ENCODE data around the gene TSC1. TPM values are rescaled to one million over a fixed set of nuclear protein-coding genes. Genes with fewer than 3 reads are reported as not detected.

TSC1 gene
- polyA plus RNA-seq, 1 experiment, result 45.2 TPM

- ChIA-PET CTCF (no interaction called here), POLR2A (no interaction called here)
- Histone ChIP-seq H3K27me3 (ENCODE audit: control insufficient read depth, insufficient read depth, low read length) (peaks cover 16% of the 10 kb centered on the region), H3K36me3 (ENCODE audit: control insufficient read depth, insufficient read depth, low read length) (no peaks in the 10 kb centered on the region), H3K4me3 (ENCODE audit: low read depth, low read length) (no peak overlapping the region)
- DNase-seq (ENCODE audit: low read depth), result no peak
- TF ChIP-seq, protein P1, sequence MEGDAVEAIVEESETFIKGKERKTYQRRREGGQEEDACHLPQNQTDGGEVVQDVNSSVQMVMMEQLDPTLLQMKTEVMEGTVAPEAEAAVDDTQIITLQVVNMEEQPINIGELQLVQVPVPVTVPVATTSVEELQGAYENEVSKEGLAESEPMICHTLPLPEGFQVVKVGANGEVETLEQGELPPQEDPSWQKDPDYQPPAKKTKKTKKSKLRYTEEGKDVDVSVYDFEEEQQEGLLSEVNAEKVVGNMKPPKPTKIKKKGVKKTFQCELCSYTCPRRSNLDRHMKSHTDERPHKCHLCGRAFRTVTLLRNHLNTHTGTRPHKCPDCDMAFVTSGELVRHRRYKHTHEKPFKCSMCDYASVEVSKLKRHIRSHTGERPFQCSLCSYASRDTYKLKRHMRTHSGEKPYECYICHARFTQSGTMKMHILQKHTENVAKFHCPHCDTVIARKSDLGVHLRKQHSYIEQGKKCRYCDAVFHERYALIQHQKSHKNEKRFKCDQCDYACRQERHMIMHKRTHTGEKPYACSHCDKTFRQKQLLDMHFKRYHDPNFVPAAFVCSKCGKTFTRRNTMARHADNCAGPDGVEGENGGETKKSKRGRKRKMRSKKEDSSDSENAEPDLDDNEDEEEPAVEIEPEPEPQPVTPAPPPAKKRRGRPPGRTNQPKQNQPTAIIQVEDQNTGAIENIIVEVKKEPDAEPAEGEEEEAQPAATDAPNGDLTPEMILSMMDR (IDR thresholded peaks at IDR 0.05; ENCODE audit: insufficient read depth, low read depth, low read length), result no peak
Observed at GRCh38 chr9:132985489-132985888, 41.1 kb upstream of the TSC1 start.

GRCh38 chr9:132985071-132985350 is 40.6 kb upstream of the TSC1 start:
- TF ChIP-seq, protein P1 (IDR thresholded peaks at IDR 0.05; ENCODE audit: insufficient read depth, low read depth, low read length), result no peak
- POLR2A ChIA-PET, result no interaction called here
- CTCF ChIA-PET, result no interaction called here
- Histone ChIP-seq H3K36me3 (ENCODE audit: control insufficient read depth, insufficient read depth, low read length) (no peaks in the 10 kb centered on the region), H3K4me3 (ENCODE audit: low read depth, low read length) (no peak overlapping the region), H3K27me3 (ENCODE audit: control insufficient read depth, insufficient read depth, low read length) (peaks cover 19% of the 10 kb centered on the region)
- DNase-seq (ENCODE audit: low read depth), result no peak

GRCh38 chr9:132984202-132985070 is 40.0 kb upstream of the TSC1 start:
- Histone ChIP-seq H3K27me3 (ENCODE audit: control insufficient read depth, insufficient read depth, low read length) (peaks cover 22% of the 10 kb centered on the region), H3K4me3 (ENCODE audit: low read depth, low read length) (no peak overlapping the region), H3K36me3 (ENCODE audit: control insufficient read depth, insufficient read depth, low read length) (no peaks in the 10 kb centered on the region)
- ChIA-PET CTCF (no interaction called here), POLR2A (no interaction called here)
- TF ChIP-seq, protein P1 (IDR thresholded peaks at IDR 0.05; ENCODE audit: insufficient read depth, low read depth, low read length), result no peak
- DNase-seq (ENCODE audit: low read depth), result no peak

GRCh38 chr9:132983491-132984201 is 39.2 kb upstream of the TSC1 start:
- DNase-seq (ENCODE audit: low read depth), result no peak
- Histone ChIP-seq H3K36me3 (ENCODE audit: control insufficient read depth, insufficient read depth, low read length) (no peaks in the 10 kb centered on the region), H3K27me3 (ENCODE audit: control insufficient read depth, insufficient read depth, low read length) (peaks cover 27% of the 10 kb centered on the region), H3K4me3 (ENCODE audit: low read depth, low read length) (no peak overlapping the region)
- ChIA-PET POLR2A (no interaction called here), CTCF (no interaction called here)
- TF ChIP-seq, protein P1 (IDR thresholded peaks at IDR 0.05; ENCODE audit: insufficient read depth, low read depth, low read length), result no peak

DNA sequence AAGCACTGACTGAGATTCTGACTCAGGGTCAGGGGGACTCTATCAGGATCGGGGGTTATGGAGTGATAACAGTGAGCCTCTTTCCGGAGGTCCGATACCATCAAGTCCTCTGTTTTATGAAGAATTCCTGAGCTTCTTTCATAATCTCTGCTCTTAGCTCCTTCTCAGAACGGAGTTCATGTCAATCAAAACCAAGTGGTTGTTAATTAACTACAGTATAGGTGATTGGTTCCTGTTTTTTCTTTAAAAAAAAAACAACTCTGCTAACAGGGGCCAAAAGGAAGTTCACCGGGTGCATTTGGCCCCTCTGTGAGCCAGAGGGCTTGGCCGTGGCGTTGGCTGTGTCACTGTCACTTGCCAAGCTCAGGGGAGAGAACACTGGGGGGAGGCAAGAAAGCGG is 38.0 kb upstream of the TSC1 start:
- CTCF ChIA-PET, result interaction anchor here (0.6 to 1.2 kb wide), 4 partner anchors 10 to 1013 kb away, joined by 3 to 4 read pairs (median 3); no protein-coding TSS in a partner anchor
- H3K4me3 ChIP-seq (ENCODE audit: low read depth, low read length), result no peak overlapping the region
- H3K36me3 ChIP-seq (ENCODE audit: control insufficient read depth, insufficient read depth, low read length), result no peaks in the 10 kb centered on the region
- H3K27me3 ChIP-seq (ENCODE audit: control insufficient read depth, insufficient read depth, low read length), result peaks cover 29% of the 10 kb centered on the region
- DNase-seq (ENCODE audit: low read depth), result no peak
- POLR2A ChIA-PET, result no interaction called here
- TF ChIP-seq, protein P1 (IDR thresholded peaks at IDR 0.05; ENCODE audit: insufficient read depth, low read depth, low read length), result no peak

All from BJ (cell line).